Fibroblast of pulmonary artery (primary cell): ENCODE measurements around the gene CHSY1.

Source experiments
- DNase-seq: peaks from one replicate; pipeline ENCODE4 v3.0.0-alpha.2; 2010; ENCODE audit warnings: low read depth
- H3K4me3 ChIP-seq: replicated peaks from 2 replicates; pipeline ENCODE4 v1.5.1; 2011; ENCODE audit warnings: low read depth, mild to moderate bottlenecking, control low read depth, low read length, moderate library complexity
- CTCF ChIP-seq: IDR thresholded peaks from 2 replicates; pipeline ENCODE4 v1.5.1; 2011; ENCODE audit warnings: mild to moderate bottlenecking, control low read depth, low read length, inconsistent platforms; ENCODE audit errors: missing control alignments

CHSY1 gene

GRCh38 chr15:101250341-101250831 lies 1.5 kb downstream of the CHSY1 start:
- peak overlapping the region; percentile 91 for H3K4me3 ChIP-seq
- TF ChIP-seq CTCF = no peak
- peak; percentile 77 for DNase-seq

- DNase-seq = no peak
- no peak overlapping the region for H3K4me3 ChIP-seq
- TF ChIP-seq CTCF = no peak
These were observed 3.6 kb downstream of the CHSY1 start for GRCh38 chr15:101248274-101248673.

GRCh38 chr15:101246824-101247745 lies 4.8 kb downstream of the CHSY1 start:
- DNase-seq = no peak
- no peak overlapping the region for H3K4me3 ChIP-seq
- TF ChIP-seq CTCF = no peak

- no peak for DNase-seq
- H3K4me3 ChIP-seq = no peak overlapping the region
- TF ChIP-seq CTCF = no peak
These were observed 5.5 kb downstream of the CHSY1 start for GRCh38 chr15:101246391-101246790.

- TF ChIP-seq CTCF = no peak
- H3K4me3 ChIP-seq = no peak overlapping the region
- no peak for DNase-seq
These were observed 6.8 kb downstream of the CHSY1 start for GRCh38 chr15:101244889-101245668.

GRCh38 chr15:101244036-101244781 lies 7.6 kb downstream of the CHSY1 start:
- no peak for DNase-seq
- H3K4me3 ChIP-seq = no peak overlapping the region
- no peak for TF ChIP-seq CTCF
